ES-I3 (cell line): ENCODE measurements around the gene APOA5.
"Not testable (repeated sequence)": the region's sequence is repeated elsewhere in the genome, so short reads cannot be mapped to it uniquely, and the experiment has no call there.

Source experiments
- H3K36me3 ChIP-seq: 2 replicates; pipeline ENCODE4 v1.6.1; 2013; ENCODE audit warnings: mild to moderate bottlenecking, low read length, control low read depth, moderate library complexity; ENCODE audit not compliant: insufficient read depth
- H3K4me1 ChIP-seq: 2 replicates; pipeline ENCODE4 v1.6.1; 2013; ENCODE audit warnings: mild to moderate bottlenecking, control low read depth, low read length; ENCODE audit not compliant: insufficient read depth
- H3K9ac ChIP-seq: 2 replicates; pipeline ENCODE4 v1.6.1; 2013; ENCODE audit warnings: low read depth, mild to moderate bottlenecking, low read length, moderate library complexity
- H3K9me3 ChIP-seq: 2 replicates; pipeline ENCODE4 v1.6.1; 2013; ENCODE audit warnings: mild to moderate bottlenecking, low read length, moderate library complexity; ENCODE audit not compliant: control insufficient read depth, insufficient read depth

The APOA5 gene

DNA sequence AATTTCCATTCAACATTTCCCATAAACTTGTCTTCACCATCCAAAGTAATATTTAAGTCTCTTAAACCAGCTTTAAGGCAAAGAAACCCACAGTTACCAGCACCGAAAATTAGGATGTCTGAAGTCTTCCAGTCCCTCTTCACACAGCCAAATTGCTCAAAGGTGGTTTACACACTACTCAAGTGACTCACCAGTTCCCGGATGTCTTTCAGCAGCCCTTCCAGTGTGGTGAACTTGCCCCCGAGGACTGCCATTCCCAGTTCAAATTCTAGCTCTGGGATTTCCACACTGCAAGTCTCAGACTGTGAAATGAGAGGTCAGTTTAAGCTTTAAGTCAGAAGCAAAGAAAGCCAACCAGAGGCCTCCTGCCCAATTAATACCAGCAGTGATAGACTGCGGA, 9.0 kb downstream of the APOA5 start:
- peaks cover 40% of the 10 kb centered on the region for H3K36me3 ChIP-seq
- H3K9ac ChIP-seq: no peak overlapping the region
- H3K4me1 ChIP-seq: no peaks in the 10 kb centered on the region
- H3K9me3 ChIP-seq: no peaks in the 10 kb centered on the region

- peaks cover 25% of the 10 kb centered on the region for H3K36me3 ChIP-seq
Measured at GRCh38 chr11:116778556-116778955, 13.1 kb downstream of the APOA5 start.

DNA sequence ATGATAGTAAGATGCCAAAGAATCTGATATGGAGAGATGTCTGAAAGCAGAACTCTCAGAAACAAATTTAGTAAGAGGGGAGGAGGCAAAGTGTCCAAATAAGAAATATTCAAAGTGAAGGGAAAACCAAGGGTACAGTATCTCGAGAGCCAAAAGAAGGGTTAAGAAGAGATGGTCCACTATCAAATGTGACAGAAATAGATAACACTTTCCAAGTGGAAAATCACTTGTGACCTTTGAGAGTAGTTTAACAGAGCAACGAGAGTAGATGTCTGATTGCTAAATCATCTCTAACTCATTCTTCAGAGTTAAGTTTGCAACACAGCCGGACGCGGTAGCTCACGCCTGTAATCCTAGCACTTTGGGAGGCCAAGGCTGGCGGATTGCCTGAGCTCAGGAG, 14.6 kb downstream of the APOA5 start:
- no peak overlapping the region for H3K9ac ChIP-seq
- peaks cover 17% of the 10 kb centered on the region for H3K36me3 ChIP-seq
- H3K9me3 ChIP-seq: no peaks in the 10 kb centered on the region
- no peaks in the 10 kb centered on the region for H3K4me1 ChIP-seq

More at GRCh38 chr11:116778556-116778955, 13.1 kb downstream of the APOA5 start:
- Histone ChIP-seq H3K4me1 (no peaks in the 10 kb centered on the region), H3K9me3 (no peaks in the 10 kb centered on the region), H3K9ac (no peak overlapping the region)

GRCh38 chr11:116776522-116776984, 15.1 kb downstream of the APOA5 start:
- no peaks in the 10 kb centered on the region for H3K9me3 ChIP-seq
- H3K36me3 ChIP-seq: peaks cover 17% of the 10 kb centered on the region; the same call in 1 of the 2 replicates
- peaks cover 3% of the 10 kb centered on the region; the same call in 1 of the 2 replicates for H3K4me1 ChIP-seq
- no peak overlapping the region for H3K9ac ChIP-seq

DNA sequence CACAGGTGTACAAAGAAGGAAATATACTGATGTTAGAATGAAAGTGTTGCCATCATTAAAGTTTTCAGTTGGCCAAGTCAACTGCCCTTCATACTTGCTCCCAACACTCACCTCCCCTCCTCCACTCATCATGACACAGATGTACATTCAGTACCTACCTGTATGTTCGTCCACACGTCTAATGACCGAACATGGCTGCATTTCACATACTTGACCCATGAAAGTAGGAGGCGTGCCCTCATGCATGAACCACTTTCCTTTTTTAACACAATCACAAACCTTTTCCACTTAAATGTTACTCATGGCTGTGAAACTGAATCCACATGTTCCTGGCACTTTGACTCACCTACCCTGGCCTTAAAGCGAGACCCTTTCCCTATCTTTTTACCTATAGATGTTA, 15.7 kb downstream of the APOA5 start:
- peaks cover 6% of the 10 kb centered on the region for H3K4me1 ChIP-seq
- peaks cover 17% of the 10 kb centered on the region; the same call in 1 of the 2 replicates for H3K36me3 ChIP-seq
- no peak overlapping the region for H3K9ac ChIP-seq
- no peaks in the 10 kb centered on the region for H3K9me3 ChIP-seq

DNA sequence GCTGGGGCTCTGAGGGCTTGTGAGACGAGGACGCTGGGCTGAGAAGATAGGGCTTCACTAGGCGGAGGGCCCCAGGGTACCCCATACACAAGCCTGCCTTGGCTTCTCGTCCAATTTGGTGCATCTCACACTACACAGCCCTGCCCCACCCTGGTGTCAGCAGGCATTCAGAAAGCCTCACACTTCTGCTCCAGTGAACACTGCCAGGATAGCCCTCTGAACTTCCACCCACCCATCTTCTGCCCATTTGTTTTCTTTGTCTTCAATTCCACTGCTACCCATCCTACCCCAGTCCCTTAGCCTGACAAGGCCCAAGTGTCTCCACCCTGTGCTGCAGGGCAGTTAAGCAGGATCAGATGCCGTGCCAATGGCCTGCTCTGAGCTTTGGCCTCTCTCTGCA, 17.0 kb downstream of the APOA5 start:
- Histone ChIP-seq H3K9ac (no peak overlapping the region), H3K4me1 (peaks cover 6% of the 10 kb centered on the region), H3K36me3 (peaks cover 17% of the 10 kb centered on the region; the same call in 1 of the 2 replicates)

DNA sequence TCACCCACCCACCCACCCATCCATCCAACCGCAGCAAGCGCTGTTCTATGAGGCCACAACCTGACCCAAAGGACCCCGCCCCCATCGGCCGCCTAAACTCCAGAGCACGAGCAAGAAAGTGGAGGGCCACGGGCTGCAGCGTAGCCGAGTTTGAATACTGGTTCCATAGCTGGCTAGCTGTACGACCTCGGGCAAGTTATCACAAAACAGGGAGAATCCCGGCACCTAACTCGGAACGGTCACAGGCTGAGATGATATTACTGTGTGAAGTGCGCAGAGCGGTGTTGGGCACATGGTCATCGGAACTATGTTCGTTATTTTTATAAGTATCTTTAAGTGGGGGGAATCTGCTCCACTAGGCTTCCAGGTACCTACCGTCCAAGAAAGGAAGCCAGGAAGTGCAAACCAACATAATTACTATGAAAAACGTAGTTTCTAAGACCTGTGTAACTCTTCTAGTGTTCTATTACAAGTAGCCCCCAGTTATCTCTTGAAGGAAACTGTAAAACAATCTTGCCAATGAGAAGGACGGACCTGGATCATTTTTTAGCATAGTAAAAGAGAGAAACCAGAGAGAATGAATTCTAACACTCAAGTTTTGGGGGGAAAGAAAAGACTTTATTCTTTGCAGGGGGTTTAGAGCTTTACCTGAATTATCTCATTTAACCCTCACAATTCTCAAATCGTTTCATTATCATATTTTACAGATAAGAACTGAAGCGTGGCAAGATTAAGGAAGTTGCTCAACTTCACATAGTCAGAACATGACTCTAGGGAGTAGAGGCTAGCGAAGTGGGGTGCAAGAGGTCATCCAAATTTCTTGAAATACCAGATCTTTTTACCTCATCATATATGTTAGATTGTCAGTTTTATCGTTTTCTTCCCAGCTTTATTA, 18.2 kb downstream of the APOA5 start:
- Histone ChIP-seq H3K36me3 (peaks cover 9% of the 10 kb centered on the region; the same call in 1 of the 2 replicates), H3K9ac (peak overlapping the region; percentile 98), H3K9me3 (no peaks in the 10 kb centered on the region), H3K4me1 (peaks cover 6% of the 10 kb centered on the region)

More for the DNA sequence above, 17.0 kb downstream of the APOA5 start:
- no peaks in the 10 kb centered on the region for H3K9me3 ChIP-seq

DNA sequence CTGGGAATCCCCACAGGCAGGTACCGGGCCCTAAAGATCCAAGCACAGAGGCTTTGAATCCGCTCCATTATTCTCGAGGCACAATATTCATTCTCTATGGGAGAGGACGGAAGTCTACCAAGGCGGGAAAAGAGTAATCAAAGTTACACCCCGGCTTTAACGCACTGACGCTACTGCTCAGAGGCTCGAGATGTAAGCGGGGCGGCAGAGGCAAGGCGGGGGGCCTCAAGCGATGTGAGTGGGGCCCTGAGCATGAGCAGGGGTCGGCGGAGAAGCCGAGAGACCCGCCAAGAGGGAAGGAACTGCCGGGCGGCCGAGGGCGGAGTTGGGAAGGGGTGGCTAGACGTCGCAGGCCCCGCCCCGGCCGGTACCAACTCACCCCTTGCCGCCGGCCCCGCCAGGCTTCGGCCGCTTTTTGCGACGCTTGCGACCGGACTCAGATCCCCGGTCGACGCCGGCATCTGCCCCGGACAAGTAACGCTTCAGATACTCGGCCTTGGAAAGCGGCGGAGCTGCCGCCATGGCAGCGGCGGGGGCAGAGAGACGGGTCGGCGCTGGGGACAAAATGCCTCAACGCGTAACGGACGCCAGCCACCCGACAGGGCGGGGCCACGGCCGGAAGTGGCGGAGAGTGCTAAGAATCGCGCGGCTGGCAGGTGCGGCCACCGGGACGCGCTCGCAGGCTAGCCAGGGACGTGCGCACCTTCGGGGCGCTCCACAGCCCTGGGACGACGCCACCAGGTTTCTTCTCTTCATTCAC, 19.1 kb downstream of the APOA5 start, which contains the start of gene BUD13:
Gene BUD13 (minus strand): TSS at position 545 of the 760 bp plus-strand sequence. CDS start 23 bp downstream, at position 522.
- Histone ChIP-seq H3K36me3 (peaks cover 3% of the 10 kb centered on the region; the same call in 1 of the 2 replicates), H3K9me3 (no peaks in the 10 kb centered on the region), H3K4me1 (peaks cover 6% of the 10 kb centered on the region), H3K9ac (peak within 1 kb of the TSS; percentile 98)

DNA sequence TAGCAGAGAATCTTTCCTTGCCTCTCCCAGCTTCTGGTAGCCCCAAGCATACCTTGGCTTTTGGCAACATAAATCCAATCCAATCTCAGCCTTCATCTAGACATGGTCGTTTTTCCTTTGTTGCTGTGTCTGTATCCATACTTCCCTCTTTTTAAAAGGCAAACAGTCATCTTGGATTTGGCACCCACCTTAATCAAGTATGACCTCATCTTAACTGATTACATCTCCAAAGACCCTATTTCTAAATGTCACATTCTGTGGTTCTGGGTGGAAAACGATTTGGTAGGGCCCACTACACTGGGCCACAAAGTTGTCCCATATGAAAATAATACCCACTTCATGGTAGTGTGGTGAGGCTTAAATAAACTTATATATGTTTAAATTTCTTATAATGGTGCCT, 19.7 kb downstream of the APOA5 start:
- Histone ChIP-seq H3K9ac (peak overlapping the region; percentile 98), H3K36me3 (peaks cover 3% of the 10 kb centered on the region; the same call in 1 of the 2 replicates), H3K4me1 (peaks cover 6% of the 10 kb centered on the region), H3K9me3 (no peaks in the 10 kb centered on the region)

DNA sequence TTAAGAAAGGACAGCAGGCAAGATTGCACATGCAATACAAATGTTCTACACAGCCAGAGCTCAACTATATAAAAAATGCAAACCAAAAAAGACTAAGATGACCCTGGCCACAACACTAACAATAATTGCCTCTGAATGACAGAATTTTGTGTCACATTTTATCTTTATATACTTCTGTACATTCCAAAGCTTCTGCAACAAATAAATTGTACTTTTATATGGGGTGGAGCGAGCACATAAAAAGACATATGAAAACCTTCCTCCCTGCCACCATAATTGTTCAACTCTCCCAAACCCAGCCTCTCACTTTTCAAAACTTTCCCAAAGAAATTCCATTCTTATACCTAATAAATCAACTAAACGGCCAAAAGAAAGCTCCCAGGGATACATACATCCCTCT, 29.5 kb downstream of the APOA5 start:
- Histone ChIP-seq H3K9ac (no peak overlapping the region), H3K36me3 (peaks cover 19% of the 10 kb centered on the region), H3K9me3 (no peaks in the 10 kb centered on the region), H3K4me1 (no peaks in the 10 kb centered on the region)

- not testable (repeated sequence) for H3K9ac ChIP-seq, H3K4me1 ChIP-seq, H3K9me3 ChIP-seq
- H3K36me3 ChIP-seq: peaks cover 20% of the 10 kb centered on the region
Measured at GRCh38 chr11:116756044-116756443, 35.6 kb downstream of the APOA5 start.

DNA sequence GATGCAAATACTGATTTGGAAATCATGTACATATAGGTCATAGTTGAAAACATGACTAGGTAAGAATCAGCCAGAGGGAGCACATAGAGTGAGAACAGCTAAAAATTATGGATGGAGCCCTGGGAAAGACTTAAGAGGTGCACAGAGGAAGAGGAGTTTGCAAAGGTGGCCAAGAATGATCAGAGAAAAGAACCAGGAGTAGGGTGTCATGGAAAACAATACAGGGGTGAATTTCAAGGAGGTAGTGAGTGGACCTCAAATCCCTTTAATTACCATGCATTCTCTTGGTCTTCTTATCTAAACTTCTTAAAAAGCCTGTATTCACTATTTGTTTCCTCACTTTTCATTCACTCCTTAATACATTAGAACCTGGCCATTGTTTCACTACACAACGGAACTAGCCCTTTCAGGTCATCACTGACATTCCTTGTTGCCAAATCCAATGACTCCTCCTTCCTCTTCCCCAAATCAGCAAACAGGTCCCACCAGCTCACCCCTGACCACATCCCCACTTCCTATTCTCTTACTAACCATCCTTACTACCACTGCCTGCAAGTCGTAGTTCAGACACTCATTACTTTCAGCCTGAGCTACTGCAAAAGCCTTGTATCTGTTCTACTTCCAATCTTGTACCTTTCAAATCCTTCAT, 41.5 kb downstream of the APOA5 start:
- Histone ChIP-seq H3K9me3 (no peaks in the 10 kb centered on the region), H3K36me3 (peaks cover 16% of the 10 kb centered on the region), H3K9ac (no peak overlapping the region), H3K4me1 (no peaks in the 10 kb centered on the region)

DNA sequence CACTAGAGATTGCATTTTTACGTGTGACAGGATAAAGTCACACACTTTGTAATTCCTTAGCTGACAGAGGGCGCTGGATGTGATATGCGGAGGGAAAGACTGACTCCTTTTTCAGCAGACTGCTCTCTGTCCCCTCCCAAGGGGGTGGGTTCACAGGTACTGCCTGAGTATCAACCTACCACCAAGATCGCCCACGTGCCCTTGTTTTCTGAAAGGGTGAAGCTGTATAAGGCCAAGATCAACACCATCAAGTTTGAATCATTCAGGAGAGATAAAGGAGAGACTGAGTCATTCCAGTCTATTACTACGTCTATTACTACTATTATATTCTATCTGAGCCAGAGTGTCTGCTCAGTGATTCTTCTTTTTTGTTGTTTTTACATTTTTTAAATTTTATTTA, 49.6 kb downstream of the APOA5 start:
- Histone ChIP-seq H3K9ac (no peak overlapping the region), H3K4me1 (peaks cover 5% of the 10 kb centered on the region), H3K36me3 (no peaks in the 10 kb centered on the region), H3K9me3 (no peaks in the 10 kb centered on the region)

DNA sequence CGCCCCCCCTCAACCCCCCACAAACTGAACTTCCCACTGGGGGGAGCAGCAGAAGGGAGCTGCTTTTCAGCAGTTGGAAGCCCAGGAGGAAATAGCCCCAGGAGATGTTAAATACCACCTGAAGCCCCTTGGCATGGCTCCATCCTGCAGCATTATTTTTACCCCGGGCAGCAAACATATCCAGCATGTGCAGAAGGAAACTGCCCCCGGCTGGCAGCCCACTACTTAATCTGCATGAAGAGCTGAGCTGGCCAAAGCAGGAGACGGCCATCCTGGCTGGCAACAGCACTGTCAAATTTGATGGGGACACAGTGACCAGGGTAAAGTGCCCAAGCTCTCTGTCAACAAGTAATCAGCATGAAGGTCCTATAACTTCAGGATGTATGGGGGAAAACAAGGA, 50.9 kb downstream of the APOA5 start:
- Histone ChIP-seq H3K9ac (no peak overlapping the region), H3K36me3 (no peaks in the 10 kb centered on the region), H3K9me3 (no peaks in the 10 kb centered on the region), H3K4me1 (peaks cover 5% of the 10 kb centered on the region)
